ENCODE results near the gene SLC25A21. TPM values are rescaled to one million over a fixed set of nuclear protein-coding genes. Genes with fewer than 3 reads are reported as not detected.
A peak's percentile ranks its signal among the peaks of the same experiment; 100 is the strongest.

SLC25A21 gene
- total RNA-seq, 4 donors from 2014 or later, result 0.39 to 3.3 (median 1.2) TPM

- H3K4me1 ChIP-seq, result peaks cover 56 to 79% (median 71%) of the 10 kb centered on the region in 4 donors
- no peaks in the 10 kb centered on the region for H3K36me3 ChIP-seq
- DNase-seq (ENCODE audit: extremely low spot score), result no peak
- WGBS, result 1% methylated on average over 11 of the region's 11 CpGs
- intact Hi-C loops (cut with DNase I), result no loop called here
- peaks cover 24 to 100% (median 85%) of the 10 kb centered on the region in 4 donors for H3K27me3 ChIP-seq
- peak overlapping the region; percentile 40 to 48 (median 44) for H3K4me3 ChIP-seq
- H3K9me3 ChIP-seq, result no peaks in the 10 kb centered on the region
- H3K27ac ChIP-seq (replicated peaks in 1 of 4), result peak overlapping the region in 1 of 4 donors; percentile 34
- TF ChIP-seq EP300 (IDR thresholded peaks at IDR 0.05) (no peak), POLR2A (IDR thresholded peaks at IDR 0.05; ENCODE audit: low read depth) (no peak), POLR2AphosphoS5 (IDR thresholded peaks at IDR 0.05) (no peak), CTCF (IDR thresholded peaks at IDR 0.05) (no peak)
Measured at GRCh38 chr14:36662258-36662542, 510.2 kb downstream of the SLC25A21 start.

- H3K4me3 ChIP-seq, result peak within 1 kb of the TSS; percentile 40 to 48 (median 44)
- no peaks in the 10 kb centered on the region for H3K9me3 ChIP-seq
- intact Hi-C loops (cut with DNase I), result no loop called here
- TF ChIP-seq POLR2AphosphoS5 (IDR thresholded peaks at IDR 0.05) (peak; percentile 8 to 14), CTCF (IDR thresholded peaks at IDR 0.05) (no peak), EP300 (IDR thresholded peaks at IDR 0.05) (no peak)
- 2% methylated on average over 41 of the region's 44 CpGs for WGBS
- H3K27ac ChIP-seq (replicated peaks in 1 of 4), result peak within 1 kb of the TSS in 1 of 4 donors; percentile 34
- no peaks in the 10 kb centered on the region for H3K36me3 ChIP-seq
- peak; percentile 72 for DNase-seq (ENCODE audit: extremely low spot score)
- peaks cover 24 to 100% (median 86%) of the 10 kb centered on the region in 4 donors for H3K27me3 ChIP-seq
- H3K4me1 ChIP-seq, result peaks cover 58 to 79% (median 72%) of the 10 kb centered on the region in 4 donors
Measured at GRCh38 chr14:36661506-36662257, 510.7 kb downstream of the SLC25A21 start, which contains the start of gene PAX9. PAX9 (plus strand) TSS chr14:36661860; CDS start chr14:36662090, 230 bp downstream.

GRCh38 chr14:36660736-36661505 is 511.5 kb downstream of the SLC25A21 start:
- TF ChIP-seq CTCF (IDR thresholded peaks at IDR 0.05) (no peak), POLR2A (IDR thresholded peaks at IDR 0.05; ENCODE audit: low read depth) (no peak), POLR2AphosphoS5 (IDR thresholded peaks at IDR 0.05) (no peak), EP300 (IDR thresholded peaks at IDR 0.05) (no peak)
- no peak for DNase-seq (ENCODE audit: extremely low spot score)
- Histone ChIP-seq H3K9me3 (no peaks in the 10 kb centered on the region), H3K4me1 (peaks cover 63 to 79% (median 72%) of the 10 kb centered on the region in 4 donors), H3K36me3 (no peaks in the 10 kb centered on the region), H3K27ac (replicated peaks in 1 of 4) (no peak overlapping the region), H3K4me3 (peak overlapping the region; percentile 40 to 48 (median 44)), H3K27me3 (peaks cover 18 to 100% (median 85%) of the 10 kb centered on the region in 4 donors)
- 14% methylated on average over 27 of the region's 35 CpGs for WGBS
- intact Hi-C loops (cut with DNase I), result no loop called here

- DNase-seq (ENCODE audit: extremely low spot score), result no peak
- peaks cover 66 to 82% (median 76%) of the 10 kb centered on the region in 4 donors for H3K4me1 ChIP-seq
- no peak overlapping the region for H3K27ac ChIP-seq (replicated peaks in 1 of 4)
- H3K27me3 ChIP-seq, result peaks cover 22 to 100% (median 85%) of the 10 kb centered on the region in 4 donors
- no peaks in the 10 kb centered on the region for H3K9me3 ChIP-seq
- TF ChIP-seq POLR2AphosphoS5 (IDR thresholded peaks at IDR 0.05), result no peak
- no peak for TF ChIP-seq CTCF (IDR thresholded peaks at IDR 0.05)
- intact Hi-C loops (cut with DNase I), result no loop called here
- WGBS, result 20% methylated on average over 9 of the region's 19 CpGs
- H3K4me3 ChIP-seq, result peak overlapping the region in 1 of 4 donors; percentile 15
- H3K36me3 ChIP-seq, result no peaks in the 10 kb centered on the region
Measured at GRCh38 chr14:36659822-36660735, 512.3 kb downstream of the SLC25A21 start.
